Endothelial cell of umbilical vein (primary cell): ENCODE results near the gene C22orf42. TPM values are rescaled to one million over a fixed set of nuclear protein-coding genes. Genes with fewer than 3 reads are reported as not detected.

Source experiments
- BruUV-seq: library from RNA; stranded (reverse); fragments of 400-500 nt; replicated peaks from 2 replicates; lab custom pipeline; 2021; lab: Mats Ljungman, UMichigan
- CTCF ChIA-PET: fragments of 300-600, 350-600 bp; sonication (Branson Sonifier 250); formaldehyde crosslinking; loops from one replicate; lab custom pipeline; 2021; ENCODE audit warnings: antibody characterized with exemption, inconsistent platforms; lab: Charles Lee
- POLR2A ChIA-PET: fragments of 300-600, 350-600 bp; sonication (Branson Sonifier 250); formaldehyde crosslinking; loops from one replicate; lab custom pipeline; 2021; ENCODE audit warnings: antibody characterized with exemption, inconsistent platforms; lab: Charles Lee
- DNase-seq: peaks from one replicate; pipeline ENCODE4 v3.0.0-alpha.2; 2011; ENCODE audit warnings: low read depth, low spot score
- FAIRE-seq: peaks from 2 replicates; lab custom pipeline; 2011; peaks lifted over from hg19 to GRCh38; lab: Jason Lieb, UNC
- H2AFZ ChIP-seq: 2 replicates; pipeline ENCODE4 v1.6.0; 2012; ENCODE audit warnings: low read depth, low read length, control low read depth, inconsistent platforms
- H3K27ac ChIP-seq: 2 replicates; pipeline ENCODE4 v1.5.1; 2011; ENCODE audit warnings: low read depth, mild to moderate bottlenecking, control low read depth, low read length, moderate library complexity; ENCODE audit not compliant: insufficient read depth
- H3K27me3 ChIP-seq, 2 experiments: 2 replicates each; pipeline versions ENCODE4 v1.6.0 to v1.6.1; 2011; ENCODE audit warnings: low read length in 2 of 2, mixed read lengths in 1 of 2; ENCODE audit not compliant: control insufficient read depth in 2 of 2, insufficient read depth in 2 of 2
- H3K36me3 ChIP-seq, 2 experiments: 2 replicates in 1 of 2; 3 replicates in 1 of 2; pipeline ENCODE4 v1.5.1; 2011; ENCODE audit warnings: low read length in 2 of 2, mild to moderate bottlenecking in 1 of 2, moderate library complexity in 1 of 2; ENCODE audit not compliant: control insufficient read depth in 2 of 2, insufficient read depth in 2 of 2; ENCODE audit errors: extremely low read depth in 1 of 2
- H3K4me1 ChIP-seq: 3 replicates; pipeline ENCODE4 v1.5.1; 2011; ENCODE audit warnings: mild to moderate bottlenecking, low read length; ENCODE audit not compliant: control insufficient read depth, insufficient read depth; ENCODE audit errors: extremely low read depth
- H3K4me2 ChIP-seq: 2 replicates; pipeline ENCODE4 v1.6.1; 2011; ENCODE audit warnings: low read length, control low read depth, mixed read lengths; ENCODE audit not compliant: insufficient read depth
- H3K4me3 ChIP-seq, 3 experiments: fragments of 200-600 bp in 1 of 3; sonication (generic), shearing (Covaris generic) in 1 of 3; replicated peaks in 1 of 3; 2 replicates each; pipeline ENCODE4 v1.5.1; 2011 to 2016; ENCODE audit warnings: control low read depth in 3 of 3, low read length in 3 of 3, mild to moderate bottlenecking in 2 of 3, inconsistent platforms in 1 of 3, low read depth in 1 of 3, moderate library complexity in 1 of 3; ENCODE audit not compliant: insufficient read depth in 1 of 3
- H3K79me2 ChIP-seq: 2 replicates; pipeline ENCODE4 v1.6.0; 2012; ENCODE audit warnings: low read length, inconsistent platforms; ENCODE audit not compliant: control insufficient read depth, insufficient read depth
- H3K9ac ChIP-seq: replicated peaks from 2 replicates; pipeline ENCODE3; 2011; ENCODE audit warnings: low read length, control low read depth; ENCODE audit not compliant: insufficient read depth; ENCODE audit errors: extremely low read depth
- H3K9me1 ChIP-seq: replicated peaks from 3 replicates; pipeline ENCODE4 v1.6.0; 2011; ENCODE audit warnings: mild to moderate bottlenecking, low read length; ENCODE audit not compliant: control insufficient read depth, insufficient read depth; ENCODE audit errors: extremely low read depth
- H3K9me3 ChIP-seq: replicated peaks from 2 replicates; pipeline ENCODE4 v1.5.1; 2012; ENCODE audit warnings: low read length, inconsistent platforms; ENCODE audit not compliant: control insufficient read depth, insufficient read depth
- H4K20me1 ChIP-seq: replicated peaks from 2 replicates; pipeline ENCODE3; 2011; ENCODE audit warnings: mild to moderate bottlenecking, low read length; ENCODE audit not compliant: control insufficient read depth, insufficient read depth; ENCODE audit errors: extremely low read depth
- CTCF ChIP-seq, 2 donors: IDR thresholded peaks; 1 replicate in 1 of 2; 2 replicates in 1 of 2; pipeline ENCODE4 v1.5.1; 2011; ENCODE audit warnings: low read length in 2 of 2, mild to moderate bottlenecking in 2 of 2, moderate library complexity in 2 of 2, control low read depth in 1 of 2, inconsistent platforms in 1 of 2, low read depth in 1 of 2; ENCODE audit not compliant: insufficient read depth in 1 of 2; ENCODE audit errors: extremely low read depth in 1 of 2
- EZH2 ChIP-seq: IDR thresholded peaks from 2 replicates; pipeline ENCODE4 v1.6.1; 2012; ENCODE audit warnings: borderline replicate concordance, low read depth, mild to moderate bottlenecking, moderate library complexity, low read length, inconsistent platforms; ENCODE audit not compliant: severe bottlenecking
- FOS ChIP-seq: IDR thresholded peaks from 2 replicates; pipeline ENCODE4 v1.6.1; 2011; ENCODE audit warnings: mild to moderate bottlenecking, low read length, moderate library complexity, borderline replicate concordance; ENCODE audit not compliant: insufficient read depth
- GATA2 ChIP-seq: IDR thresholded peaks from 2 replicates; pipeline ENCODE4 v1.7.0; 2011; ENCODE audit warnings: low read depth, mild to moderate bottlenecking, moderate library complexity, mixed read lengths, low read length; ENCODE audit not compliant: insufficient read length, insufficient read depth
- JUN ChIP-seq: IDR thresholded peaks from 2 replicates; pipeline ENCODE4 v1.6.1; 2011; ENCODE audit warnings: borderline replicate concordance, low read depth; ENCODE audit not compliant: insufficient read length, insufficient read depth
- MAX ChIP-seq: IDR thresholded peaks from 2 replicates; pipeline ENCODE4 v1.6.1; 2011; ENCODE audit not compliant: insufficient read depth, insufficient read length
- MYC ChIP-seq: IDR thresholded peaks from one replicate; pipeline ENCODE4 v1.6.1; 2011; ENCODE audit warnings: mild to moderate bottlenecking, low read depth, low read length
- POLR2A ChIP-seq: IDR thresholded peaks from 2 replicates; pipeline ENCODE4 v1.6.1; 2012; ENCODE audit warnings: low read depth, mild to moderate bottlenecking, control low read depth, low read length
- POLR2AphosphoS5 ChIP-seq: IDR thresholded peaks from 2 replicates; pipeline ENCODE4 v1.6.1; 2012; ENCODE audit warnings: low read depth, mild to moderate bottlenecking, control low read depth, low read length, moderate library complexity; ENCODE audit not compliant: insufficient read depth
- dilution Hi-C: fragments of 300-500 bp; cut with MboI; formaldehyde crosslinking; loops from one replicate; pipeline ENCODE4 v1.15.0; 2019; ENCODE audit warnings: low sequenced_read_pairs; ENCODE audit not compliant: extremely low pct_ligation_motif_present
- intact Hi-C: fragments of 100-400 bp; cut with micrococcal nuclease; formaldehyde crosslinking; loops from one replicate; pipeline ENCODE4 v1.10.0; 2022
- polyA plus RNA-seq, 4 experiments: library from polyadenylated mRNA; depleted of rRNA in 3 of 4; stranded (reverse) in 3 of 4; unstranded in 1 of 4; fragments of >200 nt; gene quantifications; 2 replicates each; pipeline versions ENCODE4 v1.2.1 to v1.2.3, GENCODE V29; 2011 to 2012; ENCODE audit warnings: missing spikeins in 1 of 4
- total RNA-seq: library from RNA; stranded (reverse); gene quantifications from 2 replicates; pipeline ENCODE4 v1.2.3, GENCODE V29; 2021

C22orf42 gene
- total and polyA plus RNA-seq, 2 donors (not counting 3 experiments of a cell fraction or from before 2014, with no cell fraction given), result not detected

GRCh38 chr22:32132783-32133182, 26.3 kb downstream of the C22orf42 start:
- no peaks in the 10 kb centered on the region for H3K79me2 ChIP-seq
- H4K20me1 ChIP-seq, result no peaks in the 10 kb centered on the region
- no peaks in the 10 kb centered on the region for H3K36me3 ChIP-seq
- POLR2A ChIA-PET, result no interaction called here
- H3K4me3 ChIP-seq, result no peak overlapping the region
- H3K9ac ChIP-seq, result no peak overlapping the region
- no peaks in the 10 kb centered on the region for H3K9me3 ChIP-seq
- FAIRE-seq, result no peak
- H3K4me1 ChIP-seq, result peaks cover 7% of the 10 kb centered on the region
- intact Hi-C loops, result no loop called here
- H3K4me2 ChIP-seq, result no peak overlapping the region
- no peak overlapping the region for H2AFZ ChIP-seq
- no peak overlapping the region for H3K27ac ChIP-seq
- no TSS peak for BruUV-seq
- no peak for DNase-seq
- dilution Hi-C loops, result no loop called here
- H3K9me1 ChIP-seq, result no peaks in the 10 kb centered on the region
- CTCF ChIA-PET, result no interaction called here
- H3K27me3 ChIP-seq, result no peaks in the 10 kb centered on the region
- TF ChIP-seq POLR2AphosphoS5, result no peak
- TF ChIP-seq MAX, result no peak
- TF ChIP-seq GATA2, result no peak
- no peak for TF ChIP-seq POLR2A
- no peak for TF ChIP-seq MYC
- TF ChIP-seq JUN, result no peak
- TF ChIP-seq EZH2, result no peak
- TF ChIP-seq FOS, result no peak

- H2AFZ ChIP-seq, result no peak overlapping the region
- ChIA-PET CTCF (interaction anchor here (1.6 kb wide), 1 partner anchor 134 kb away, joined by 6 read pairs; no protein-coding TSS in a partner anchor), POLR2A (no interaction called here)
- intact Hi-C loops, result no loop called here
- no peak overlapping the region for H3K4me3 ChIP-seq
- no peaks in the 10 kb centered on the region for H3K36me3 ChIP-seq
- FAIRE-seq (no peak), DNase-seq (no peak)
- no peaks in the 10 kb centered on the region for H3K27me3 ChIP-seq
- H3K79me2 ChIP-seq, result no peaks in the 10 kb centered on the region
- BruUV-seq, result no TSS peak
- dilution Hi-C loops, result no loop called here
- no peak overlapping the region for H3K4me2 ChIP-seq
- H3K27ac ChIP-seq, result no peak overlapping the region
- no peaks in the 10 kb centered on the region for H3K9me1 ChIP-seq
- TF ChIP-seq EZH2 (no peak), POLR2A (no peak), MAX (no peak), POLR2AphosphoS5 (no peak), CTCF (IDR thresholded peaks at IDR 0.05; ENCODE audit: extremely low read depth in 1 of 2, insufficient read depth in 1 of 2, low read depth in 1 of 2, low read length in 2 of 2) (no peak), FOS (no peak), JUN (no peak), GATA2 (no peak), MYC (no peak)
- no peaks in the 10 kb centered on the region for H3K9me3 ChIP-seq
- H3K9ac ChIP-seq, result no peak overlapping the region
- H3K4me1 ChIP-seq, result peaks cover 7% of the 10 kb centered on the region
- H4K20me1 ChIP-seq, result no peaks in the 10 kb centered on the region
Observed at GRCh38 chr22:32132126-32132525, 27.0 kb downstream of the C22orf42 start.
